Aorta (tissue), 5 donors: Measurements from ENCODE around the gene RNF222. TPM values are rescaled to one million over a fixed set of nuclear protein-coding genes. Genes with fewer than 3 reads are reported as not detected.
"Not testable (repeated sequence)": the region's sequence is repeated elsewhere in the genome, so short reads cannot be mapped to it uniquely, and the experiment has no call there.

ENCODE experiments used
- ATAC-seq: fragments of 200-7000 bp; cut with Tn5 transposase; one replicate; pipeline ENCODE4 v1.9.1; 2022; ENCODE audit warnings: moderate library complexity; ENCODE audit not compliant: low FRiP score
- DNase-seq, 2 donors: peaks; one replicate each; pipeline ENCODE4 v3.0.0-alpha.2; 2020
- H3K27ac ChIP-seq, 2 donors: one replicate each; pipeline ENCODE4 v1.5.1; 2013; ENCODE audit warnings: low read length in 2 of 2, mild to moderate bottlenecking in 2 of 2, moderate library complexity in 2 of 2, control low read depth in 1 of 2, inconsistent platforms in 1 of 2, low read depth in 1 of 2
- H3K27me3 ChIP-seq, 2 donors: one replicate each; pipeline ENCODE4 v1.6.1; 2013; ENCODE audit warnings: control low read depth in 1 of 2, low read length in 1 of 2, mild to moderate bottlenecking in 1 of 2, moderate library complexity in 1 of 2; ENCODE audit not compliant: insufficient read depth in 2 of 2, control insufficient read depth in 1 of 2
- H3K36me3 ChIP-seq, 2 donors: one replicate each; pipeline ENCODE4 v1.6.1; 2013; ENCODE audit warnings: control low read depth in 1 of 2, low read length in 1 of 2, mild to moderate bottlenecking in 1 of 2; ENCODE audit not compliant: insufficient read depth in 2 of 2, control insufficient read depth in 1 of 2
- H3K4me1 ChIP-seq, 2 donors: one replicate each; pipeline ENCODE4 v1.6.1; 2013; ENCODE audit warnings: low read length in 2 of 2, control low read depth in 1 of 2, mild to moderate bottlenecking in 1 of 2, moderate library complexity in 1 of 2; ENCODE audit not compliant: insufficient read depth in 2 of 2, control insufficient read depth in 1 of 2
- H3K4me3 ChIP-seq, 2 donors: one replicate each; pipeline ENCODE4 v1.5.1; 2013; ENCODE audit warnings: low read length in 2 of 2, control low read depth in 1 of 2, mild to moderate bottlenecking in 1 of 2
- H3K9me3 ChIP-seq: one replicate; pipeline ENCODE4 v1.6.1; 2013; ENCODE audit warnings: mild to moderate bottlenecking, low read length; ENCODE audit not compliant: control insufficient read depth
- WGBS, 2 donors: extraction: QIAGEN DNeasy Blood & Tissue Kit; methylation state at CpG; one replicate each; pipeline ENCODE4 v1.1.7; 2013; 5-methylcytosine and 5-hydroxymethylcytosine counted together
- intact Hi-C, 2 donors: fragments of 100-400 bp; cut with DNase I; formaldehyde crosslinking; loops; one replicate each; pipeline versions ENCODE4 v1.14.2 to v1.15.0; 2022
- polyA plus RNA-seq, 2 donors: library from polyadenylated mRNA; stranded (reverse); fragments of 200-250 nt; gene quantifications; one replicate each; pipeline ENCODE4 v1.2.3, GENCODE V29; 2013
- total RNA-seq, 2 donors: library from RNA; stranded (reverse); fragmentation: NEBNext Ultra II Directional; extraction: Animal tissue kit (Norgen Biotek cat#: 25700); gene quantifications; one replicate each; pipeline ENCODE4 v1.2.1, GENCODE V29; 2021
- donor health status: healthy with polysubstance abuse.
- donor health status: Bipolar disorder and iron deficiency.
- donor health status: DM: no; HTN: no; CAD: no.
- donor health status: DM: no; HTN: no; CAD: no.
- donor health status: DM: yes; HTN: yes; CAD: no.

Gene RNF222
- total and polyA plus RNA-seq, 4 donors: not detected

- H3K4me3 ChIP-seq: no peak overlapping the region
- intact Hi-C loops: no loop called here
- H3K36me3 ChIP-seq: no peaks in the 10 kb centered on the region
- no peak overlapping the region for H3K27ac ChIP-seq
- no peak for ATAC-seq
- no peak for DNase-seq
- no peaks in the 10 kb centered on the region for H3K27me3 ChIP-seq
- H3K4me1 ChIP-seq: no peaks in the 10 kb centered on the region
- WGBS, 2 donors: 94 to 96% methylated on average over 3 of the region's 3 CpGs
- H3K9me3 ChIP-seq: no peaks in the 10 kb centered on the region
These were observed 39.7 kb downstream of the RNF222 start for GRCh38 chr17:8357910-8358309.

GRCh38 chr17:8354236-8354635, 43.4 kb downstream of the RNF222 start:
- no peaks in the 10 kb centered on the region for H3K36me3 ChIP-seq
- DNase-seq (no peak), ATAC-seq (no peak)
- H3K27ac ChIP-seq: no peak overlapping the region
- H3K4me3 ChIP-seq: no peak overlapping the region
- H3K27me3 ChIP-seq: no peaks in the 10 kb centered on the region
- no peaks in the 10 kb centered on the region for H3K9me3 ChIP-seq
- intact Hi-C loops: no loop called here
- no peaks in the 10 kb centered on the region for H3K4me1 ChIP-seq
- WGBS, 2 donors: 75 to 77% methylated on average over 8 of the region's 8 CpGs

GRCh38 chr17:8353736-8354135, 43.9 kb downstream of the RNF222 start:
- no peak for DNase-seq
- Histone ChIP-seq H3K9me3 (no peaks in the 10 kb centered on the region), H3K4me1 (no peaks in the 10 kb centered on the region), H3K4me3 (no peak overlapping the region), H3K27me3 (no peaks in the 10 kb centered on the region), H3K27ac (no peak overlapping the region), H3K36me3 (no peaks in the 10 kb centered on the region)
- WGBS, 2 donors: 83 to 87% methylated on average over 7 of the region's 7 CpGs
- no peak for ATAC-seq
- intact Hi-C loops: no loop called here

- H3K27ac ChIP-seq: no peak overlapping the region
- H3K36me3 ChIP-seq: no peaks in the 10 kb centered on the region
- 81% methylated on average over 7 of the region's 7 CpGs for WGBS, 2 donors
- H3K4me1 ChIP-seq: no peaks in the 10 kb centered on the region
- intact Hi-C loops: no loop called here
- no peak overlapping the region for H3K4me3 ChIP-seq
- no peaks in the 10 kb centered on the region for H3K27me3 ChIP-seq
- H3K9me3 ChIP-seq: no peaks in the 10 kb centered on the region
- no peak for DNase-seq
- ATAC-seq: no peak
These were observed 47.3 kb downstream of the RNF222 start for GRCh38 chr17:8350339-8350738.

DNA sequence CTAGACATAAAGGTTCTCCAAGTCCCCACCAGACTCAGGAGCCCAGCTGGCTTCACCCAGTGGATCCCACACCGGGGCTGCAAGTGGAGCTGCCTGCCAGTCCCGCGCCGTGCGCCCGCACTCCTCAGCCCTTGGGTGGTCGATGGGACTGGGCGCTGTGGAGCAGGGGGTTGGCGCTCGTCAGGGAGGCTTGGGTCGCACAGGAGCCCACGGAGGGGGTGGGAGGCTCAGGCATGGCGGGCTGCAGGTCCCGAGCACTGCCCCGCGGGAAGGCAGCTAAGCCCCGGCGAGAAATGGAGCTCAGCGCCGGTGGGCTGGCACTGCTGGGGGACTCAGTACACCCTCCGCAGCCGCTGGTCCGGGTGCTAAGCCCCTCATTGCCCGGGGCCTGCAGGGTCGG, 50.6 kb downstream of the RNF222 start:
- DNase-seq, ATAC-seq, H3K4me3 ChIP-seq, H3K9me3 ChIP-seq, H3K4me1 ChIP-seq, intact Hi-C loops, H3K27ac ChIP-seq, H3K36me3 ChIP-seq, H3K27me3 ChIP-seq: not testable (repeated sequence)
- 30 to 44% methylated on average over 17 to 25 of the region's 25 CpGs for WGBS, 2 donors

DNA sequence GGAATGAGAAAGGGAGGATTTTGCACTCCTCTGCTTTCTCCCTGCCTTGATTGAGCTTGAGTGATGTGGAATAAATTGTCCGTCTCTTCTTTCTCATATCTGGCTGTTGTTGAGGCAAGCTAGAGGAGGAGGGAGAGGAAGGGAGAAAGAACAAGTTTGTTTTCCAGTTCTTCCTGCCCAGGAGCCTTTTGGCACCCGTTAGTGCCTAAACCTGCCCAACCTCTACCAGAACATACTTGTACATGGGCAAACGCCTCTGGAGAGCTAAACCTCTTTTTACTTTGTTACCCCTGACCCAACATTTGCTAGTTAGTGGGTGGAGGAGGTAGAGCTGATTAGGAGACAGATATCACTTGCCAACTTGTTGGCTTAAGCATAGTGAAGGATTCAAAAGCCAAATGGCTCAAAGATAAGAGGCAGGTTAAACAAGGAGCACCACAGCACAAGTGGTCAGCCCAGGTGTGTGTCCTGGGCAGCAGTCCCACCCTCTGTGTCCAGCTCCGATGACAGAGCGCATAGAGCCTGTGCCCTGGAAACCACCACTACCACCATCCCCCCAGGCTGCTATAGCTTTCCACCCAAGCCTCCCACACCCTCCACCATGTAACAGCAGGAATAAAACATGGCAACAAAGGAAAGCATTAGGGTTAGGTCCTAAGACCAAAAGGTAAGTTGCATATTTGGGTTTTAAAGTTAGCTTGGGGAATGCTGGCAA, 51.5 kb downstream of the RNF222 start:
- Histone ChIP-seq H3K9me3 (no peaks in the 10 kb centered on the region), H3K27me3 (no peaks in the 10 kb centered on the region), H3K27ac (no peak overlapping the region), H3K36me3 (no peaks in the 10 kb centered on the region), H3K4me1 (no peaks in the 10 kb centered on the region), H3K4me3 (no peak overlapping the region)
- 71 to 72% methylated on average over 5 of the region's 5 CpGs for WGBS, 2 donors
- ATAC-seq: no peak
- no peak for DNase-seq
- intact Hi-C loops: no loop called here

GRCh38 chr17:8345052-8345690, 52.5 kb downstream of the RNF222 start:
- ATAC-seq (no peak), DNase-seq (no peak)
- 64 to 69% methylated on average over 6 of the region's 6 CpGs for WGBS, 2 donors
- intact Hi-C loops: no loop called here
- H3K36me3 ChIP-seq: no peaks in the 10 kb centered on the region
- no peak overlapping the region for H3K4me3 ChIP-seq
- H3K4me1 ChIP-seq: no peaks in the 10 kb centered on the region
- no peaks in the 10 kb centered on the region for H3K27me3 ChIP-seq
- H3K9me3 ChIP-seq: no peaks in the 10 kb centered on the region
- H3K27ac ChIP-seq: no peak overlapping the region

- no peak overlapping the region for H3K4me3 ChIP-seq
- intact Hi-C loops: no loop called here
- DNase-seq: no peak
- H3K4me1 ChIP-seq: no peaks in the 10 kb centered on the region
- no peak overlapping the region for H3K27ac ChIP-seq
- no peak for ATAC-seq
- H3K36me3 ChIP-seq: no peaks in the 10 kb centered on the region
- no peaks in the 10 kb centered on the region for H3K27me3 ChIP-seq
- WGBS, 2 donors: 74 to 77% methylated on average over 4 of the region's 4 CpGs
- no peaks in the 10 kb centered on the region for H3K9me3 ChIP-seq
These were observed 56.2 kb downstream of the RNF222 start for GRCh38 chr17:8341456-8341855.
